ENCODE results near the gene MTA1.

DNA sequence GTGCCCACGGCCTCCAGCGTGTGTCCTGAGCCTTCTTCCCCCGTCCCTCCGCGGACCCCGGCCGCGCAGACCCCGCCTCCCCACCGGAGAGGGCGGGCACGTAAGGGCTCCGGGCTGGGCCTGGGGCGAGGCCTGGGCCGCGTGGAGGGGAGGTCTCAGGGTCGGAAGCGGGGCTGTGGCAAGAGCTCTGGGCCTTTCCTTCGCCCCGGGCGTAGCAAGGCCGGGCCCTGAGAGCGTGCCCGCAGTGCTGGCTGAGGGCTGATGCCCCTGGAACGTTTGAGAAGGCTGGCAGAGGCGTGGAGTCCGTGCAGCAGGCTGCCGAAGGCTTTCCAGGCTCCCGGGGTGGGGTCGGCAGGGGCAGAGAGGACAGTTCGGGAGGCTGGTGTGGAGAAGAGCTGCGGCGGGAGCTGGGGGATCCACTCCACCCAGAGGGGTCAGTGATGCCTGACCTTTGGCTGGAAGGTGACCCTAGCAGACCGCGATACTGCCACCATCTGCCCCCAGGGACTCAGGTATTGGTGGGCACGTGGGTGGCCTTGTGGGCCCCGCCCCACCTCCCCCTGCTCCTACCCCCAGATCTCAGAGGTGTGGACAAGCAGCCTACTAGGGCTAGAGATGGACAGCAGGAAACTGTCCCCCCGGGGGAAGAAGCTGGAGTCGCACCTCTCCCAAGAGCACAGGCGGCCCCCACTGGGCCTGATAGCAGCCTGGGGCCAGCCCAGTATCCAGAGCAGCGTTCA is 20.7 kb upstream of the MTA1 start:
- TF ChIP-seq, protein P1, sequence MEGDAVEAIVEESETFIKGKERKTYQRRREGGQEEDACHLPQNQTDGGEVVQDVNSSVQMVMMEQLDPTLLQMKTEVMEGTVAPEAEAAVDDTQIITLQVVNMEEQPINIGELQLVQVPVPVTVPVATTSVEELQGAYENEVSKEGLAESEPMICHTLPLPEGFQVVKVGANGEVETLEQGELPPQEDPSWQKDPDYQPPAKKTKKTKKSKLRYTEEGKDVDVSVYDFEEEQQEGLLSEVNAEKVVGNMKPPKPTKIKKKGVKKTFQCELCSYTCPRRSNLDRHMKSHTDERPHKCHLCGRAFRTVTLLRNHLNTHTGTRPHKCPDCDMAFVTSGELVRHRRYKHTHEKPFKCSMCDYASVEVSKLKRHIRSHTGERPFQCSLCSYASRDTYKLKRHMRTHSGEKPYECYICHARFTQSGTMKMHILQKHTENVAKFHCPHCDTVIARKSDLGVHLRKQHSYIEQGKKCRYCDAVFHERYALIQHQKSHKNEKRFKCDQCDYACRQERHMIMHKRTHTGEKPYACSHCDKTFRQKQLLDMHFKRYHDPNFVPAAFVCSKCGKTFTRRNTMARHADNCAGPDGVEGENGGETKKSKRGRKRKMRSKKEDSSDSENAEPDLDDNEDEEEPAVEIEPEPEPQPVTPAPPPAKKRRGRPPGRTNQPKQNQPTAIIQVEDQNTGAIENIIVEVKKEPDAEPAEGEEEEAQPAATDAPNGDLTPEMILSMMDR (IDR thresholded peaks at IDR 0.05) = no peak
- no peak for TF ChIP-seq POLR2A (IDR thresholded peaks at IDR 0.05)

All from adrenal gland (tissue), 5 donors.